Astrocyte (in vitro differentiated cells and primary cell): Measurements from ENCODE around the gene MAML2. TPM values are rescaled to one million over a fixed set of nuclear protein-coding genes. Genes with fewer than 3 reads are reported as not detected.

Experiments used
- DNase-seq: peaks from one replicate; pipeline ENCODE4 v3.0.0-alpha.2; 2010; ENCODE audit warnings: low read depth
- FAIRE-seq: peaks from 2 replicates; lab custom pipeline; 2011; peaks lifted over from hg19 to GRCh38; lab: Jason Lieb, UNC
- H2AFZ ChIP-seq: 2 replicates; pipeline ENCODE4 v1.6.0; 2012; ENCODE audit warnings: low read depth, low read length, inconsistent platforms
- H3K27ac ChIP-seq: 2 replicates; pipeline ENCODE4 v1.5.1; 2011; ENCODE audit warnings: low read depth, low read length, inconsistent platforms
- H3K27me3 ChIP-seq: 2 replicates; pipeline ENCODE4 v1.6.0; 2011; ENCODE audit warnings: low read length, inconsistent platforms; ENCODE audit not compliant: insufficient read depth
- H3K36me3 ChIP-seq: 2 replicates; pipeline ENCODE4 v1.5.1; 2011; ENCODE audit warnings: low read length, inconsistent platforms; ENCODE audit not compliant: insufficient read depth
- H3K4me1 ChIP-seq: 2 replicates; pipeline ENCODE4 v1.5.1; 2011; ENCODE audit warnings: low read length, inconsistent platforms; ENCODE audit not compliant: insufficient read depth
- H3K4me2 ChIP-seq: 2 replicates; pipeline ENCODE4 v1.6.0; 2012; ENCODE audit warnings: low read length, inconsistent platforms
- H3K4me3 ChIP-seq: 2 replicates; pipeline ENCODE4 v1.5.1; 2011; ENCODE audit warnings: low read depth, mild to moderate bottlenecking, low read length, inconsistent platforms; ENCODE audit not compliant: insufficient read depth
- H3K79me2 ChIP-seq: 2 replicates; pipeline ENCODE4 v1.6.0; 2012; ENCODE audit warnings: mild to moderate bottlenecking, low read length, inconsistent platforms; ENCODE audit not compliant: insufficient read depth
- H3K9ac ChIP-seq: 2 replicates; pipeline ENCODE4 v1.6.0; 2012; ENCODE audit warnings: mild to moderate bottlenecking, low read length, inconsistent platforms
- H3K9me3 ChIP-seq: 2 replicates; pipeline ENCODE4 v1.5.1; 2012; ENCODE audit warnings: low read depth, mild to moderate bottlenecking, low read length, inconsistent platforms; ENCODE audit not compliant: insufficient read depth
- H4K20me1 ChIP-seq: 2 replicates; pipeline ENCODE4 v1.6.0; 2012; ENCODE audit warnings: low read length, inconsistent platforms; ENCODE audit not compliant: insufficient read depth
- H3K27ac Mint-ChIP-seq: one replicate; pipeline ENCODE4 v1.8.0; 2021; ENCODE audit warnings: mild to moderate bottlenecking, mixed read lengths; ENCODE audit not compliant: unreplicated experiment
- H3K27me3 Mint-ChIP-seq: one replicate; pipeline ENCODE4 v1.8.0; 2021; ENCODE audit warnings: low read depth, mixed read lengths; ENCODE audit not compliant: unreplicated experiment
- H3K36me3 Mint-ChIP-seq: one replicate; pipeline ENCODE4 v1.8.0; 2021; ENCODE audit warnings: low read depth, mixed read lengths; ENCODE audit not compliant: unreplicated experiment
- H3K4me1 Mint-ChIP-seq: one replicate; pipeline ENCODE4 v1.8.0; 2021; ENCODE audit warnings: low read depth, mixed read lengths; ENCODE audit not compliant: unreplicated experiment
- H3K4me3 Mint-ChIP-seq: one replicate; pipeline ENCODE4 v1.8.0; 2021; ENCODE audit warnings: mild to moderate bottlenecking, moderate library complexity, mixed read lengths; ENCODE audit not compliant: unreplicated experiment
- H3K9me3 Mint-ChIP-seq: one replicate; pipeline ENCODE4 v1.8.0; 2021; ENCODE audit warnings: mild to moderate bottlenecking, mixed read lengths; ENCODE audit not compliant: unreplicated experiment
- EZH2 ChIP-seq: IDR thresholded peaks from 2 replicates; pipeline ENCODE4 v1.6.1; 2012; ENCODE audit warnings: mild to moderate bottlenecking, low read length, inconsistent platforms; ENCODE audit not compliant: insufficient read depth
- total RNA-seq: library from RNA; stranded (reverse); gene quantifications from 2 replicates; pipeline ENCODE4 v1.2.1, GENCODE V29; 2021
- TF ChIP-seq, protein P1 (sequence below): IDR thresholded peaks from 2 replicates; pipeline ENCODE4 v1.5.1; 2011; ENCODE audit warnings: low read depth, mild to moderate bottlenecking, inconsistent platforms, low read length, moderate library complexity; ENCODE audit not compliant: insufficient read depth

Gene MAML2
- total RNA-seq, 1 donor from 2014 or later = 27.4 TPM

DNA sequence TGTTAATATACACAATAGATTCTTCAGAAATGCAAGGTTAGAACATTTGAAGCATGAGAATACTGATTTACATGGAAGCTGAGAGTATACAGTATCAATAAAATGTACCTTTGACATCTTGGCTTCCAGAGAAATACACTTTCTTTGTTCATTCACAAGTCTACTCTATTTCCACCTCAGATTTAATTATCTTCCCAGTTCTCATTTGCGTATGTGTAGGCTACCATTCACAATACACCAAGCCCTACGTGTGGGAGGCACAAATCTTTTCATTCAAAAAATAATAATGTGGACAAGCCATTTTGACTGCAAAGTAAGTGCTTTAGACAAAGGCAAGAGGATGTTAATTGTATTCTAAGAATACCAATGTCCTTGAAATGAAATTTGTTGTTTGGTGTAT lies 286.4 kb downstream of the MAML2 start:
- H2AFZ ChIP-seq = no peak overlapping the region
- Mint-ChIP-seq H3K4me3 (no peak overlapping the region), H3K36me3 (peaks cover 9% of the 10 kb centered on the region), H3K9me3 (no peaks in the 10 kb centered on the region), H3K27ac (peak overlapping the region; percentile 1), H3K4me1 (peaks cover 58% of the 10 kb centered on the region), H3K27me3 (no peaks in the 10 kb centered on the region)
- DNase-seq (no peak), FAIRE-seq (no peak)
- no peaks in the 10 kb centered on the region for H3K27me3 ChIP-seq
- peak overlapping the region; percentile 61 for H3K4me2 ChIP-seq
- no peaks in the 10 kb centered on the region for H3K36me3 ChIP-seq
- H3K9ac ChIP-seq = no peak overlapping the region
- no peaks in the 10 kb centered on the region for H4K20me1 ChIP-seq
- H3K4me3 ChIP-seq = no peak overlapping the region
- H3K9me3 ChIP-seq = no peaks in the 10 kb centered on the region
- peaks cover 35% of the 10 kb centered on the region for H3K4me1 ChIP-seq
- no peak for TF ChIP-seq EZH2
- TF ChIP-seq, protein P1, sequence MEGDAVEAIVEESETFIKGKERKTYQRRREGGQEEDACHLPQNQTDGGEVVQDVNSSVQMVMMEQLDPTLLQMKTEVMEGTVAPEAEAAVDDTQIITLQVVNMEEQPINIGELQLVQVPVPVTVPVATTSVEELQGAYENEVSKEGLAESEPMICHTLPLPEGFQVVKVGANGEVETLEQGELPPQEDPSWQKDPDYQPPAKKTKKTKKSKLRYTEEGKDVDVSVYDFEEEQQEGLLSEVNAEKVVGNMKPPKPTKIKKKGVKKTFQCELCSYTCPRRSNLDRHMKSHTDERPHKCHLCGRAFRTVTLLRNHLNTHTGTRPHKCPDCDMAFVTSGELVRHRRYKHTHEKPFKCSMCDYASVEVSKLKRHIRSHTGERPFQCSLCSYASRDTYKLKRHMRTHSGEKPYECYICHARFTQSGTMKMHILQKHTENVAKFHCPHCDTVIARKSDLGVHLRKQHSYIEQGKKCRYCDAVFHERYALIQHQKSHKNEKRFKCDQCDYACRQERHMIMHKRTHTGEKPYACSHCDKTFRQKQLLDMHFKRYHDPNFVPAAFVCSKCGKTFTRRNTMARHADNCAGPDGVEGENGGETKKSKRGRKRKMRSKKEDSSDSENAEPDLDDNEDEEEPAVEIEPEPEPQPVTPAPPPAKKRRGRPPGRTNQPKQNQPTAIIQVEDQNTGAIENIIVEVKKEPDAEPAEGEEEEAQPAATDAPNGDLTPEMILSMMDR = no peak
- peaks cover 12% of the 10 kb centered on the region for H3K79me2 ChIP-seq
- peak overlapping the region; percentile 73 for H3K27ac ChIP-seq

DNA sequence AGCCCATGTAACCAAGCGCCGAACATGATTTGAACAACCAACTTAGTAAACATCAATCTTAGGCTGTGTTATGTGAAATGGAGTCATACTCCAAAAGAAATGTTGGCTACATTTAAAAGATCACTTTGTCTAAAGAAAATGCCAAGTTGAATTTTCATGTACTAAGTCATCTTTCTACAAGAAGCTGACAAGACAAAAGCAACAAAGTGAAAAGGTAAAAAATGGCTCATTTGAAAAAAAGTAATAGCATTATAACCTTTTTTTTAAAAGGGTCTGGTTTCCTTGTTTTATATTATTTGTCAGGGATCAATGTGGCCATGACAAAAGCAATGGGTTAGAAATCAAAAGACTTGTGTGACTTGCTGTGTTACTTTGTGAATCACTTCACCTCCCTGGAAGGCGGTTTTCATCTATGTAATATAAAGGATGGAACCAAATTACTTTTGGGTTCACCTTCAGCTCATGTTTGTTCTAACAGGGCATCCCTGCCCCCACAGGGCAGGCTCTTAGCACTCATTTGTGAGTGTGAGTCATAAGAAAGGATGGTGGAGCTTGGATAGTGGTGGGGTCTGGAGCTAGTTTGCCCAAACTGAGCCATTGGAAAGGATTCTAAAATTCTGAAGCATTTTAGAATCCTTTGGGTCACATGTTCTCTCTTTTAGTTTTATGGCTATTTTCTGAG lies 287.1 kb downstream of the MAML2 start:
- H3K4me1 ChIP-seq = peaks cover 35% of the 10 kb centered on the region
- FAIRE-seq (no peak), DNase-seq (peak; percentile 94)
- Mint-ChIP-seq H3K27ac (peak overlapping the region; percentile 97), H3K27me3 (no peaks in the 10 kb centered on the region), H3K4me3 (peak overlapping the region; percentile 30), H3K36me3 (peaks cover 10% of the 10 kb centered on the region), H3K9me3 (no peaks in the 10 kb centered on the region), H3K4me1 (peaks cover 57% of the 10 kb centered on the region)
- no peak overlapping the region for H3K4me3 ChIP-seq
- H2AFZ ChIP-seq = no peak overlapping the region
- H3K36me3 ChIP-seq = no peaks in the 10 kb centered on the region
- peak overlapping the region; percentile 61 for H3K4me2 ChIP-seq
- TF ChIP-seq EZH2 = no peak
- peaks cover 8% of the 10 kb centered on the region for H3K79me2 ChIP-seq
- H4K20me1 ChIP-seq = no peaks in the 10 kb centered on the region
- no peaks in the 10 kb centered on the region for H3K27me3 ChIP-seq
- H3K9me3 ChIP-seq = no peaks in the 10 kb centered on the region
- H3K27ac ChIP-seq = peak overlapping the region; percentile 73
- peak overlapping the region; percentile 49 for H3K9ac ChIP-seq

DNA sequence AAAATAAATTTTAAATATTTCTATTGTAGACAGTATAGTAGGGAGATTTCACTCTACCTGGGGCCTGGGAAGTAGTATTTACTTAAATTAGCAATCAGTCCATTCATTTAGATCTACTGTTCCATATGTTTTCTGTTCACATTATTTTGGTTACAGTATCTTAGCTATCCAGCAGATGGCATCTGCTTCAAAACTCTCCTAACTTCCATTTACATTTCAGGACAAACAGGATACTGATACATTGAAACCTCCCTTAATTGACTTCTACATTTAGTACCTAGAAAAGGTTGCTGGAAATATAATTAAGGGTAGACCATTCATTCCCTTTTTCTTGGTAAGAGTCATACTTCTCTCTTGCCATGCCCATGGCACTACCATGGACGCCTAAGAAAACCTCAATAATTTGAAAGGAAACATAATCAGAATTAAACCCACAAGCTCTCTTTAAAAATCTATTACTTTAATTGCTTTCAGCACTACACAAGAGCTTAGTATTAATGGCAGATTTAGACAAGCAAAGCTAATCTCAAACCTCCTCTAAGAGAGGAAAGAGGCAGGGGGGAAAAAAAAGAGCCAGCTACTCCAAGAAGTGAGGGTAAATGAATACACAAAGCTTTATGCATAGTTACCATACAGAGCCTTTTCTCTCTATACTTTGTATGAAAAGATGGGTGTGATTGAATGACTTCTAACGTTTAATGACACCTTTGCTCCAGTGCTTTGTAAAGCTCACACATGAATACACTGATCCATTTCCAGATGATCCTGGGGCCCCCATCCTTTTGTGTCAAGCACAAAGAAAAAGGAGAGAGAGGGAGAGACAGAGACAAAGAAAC lies 287.9 kb downstream of the MAML2 start:
- H3K4me3 ChIP-seq = no peak overlapping the region
- H3K4me1 ChIP-seq = peaks cover 43% of the 10 kb centered on the region
- peak overlapping the region; percentile 49 for H3K9ac ChIP-seq
- H3K4me3 Mint-ChIP-seq = peak overlapping the region; percentile 30
- H3K9me3 ChIP-seq = no peaks in the 10 kb centered on the region
- H3K4me2 ChIP-seq = peak overlapping the region; percentile 61
- H3K27ac ChIP-seq = peak overlapping the region; percentile 73
- H3K27ac Mint-ChIP-seq = peak overlapping the region; percentile 97
- H3K79me2 ChIP-seq = peaks cover 8% of the 10 kb centered on the region
- H3K36me3 ChIP-seq = no peaks in the 10 kb centered on the region
- H3K9me3 Mint-ChIP-seq = no peaks in the 10 kb centered on the region
- TF ChIP-seq, protein P1 = peak; percentile 36
- TF ChIP-seq EZH2 = no peak
- H3K27me3 ChIP-seq = no peaks in the 10 kb centered on the region
- DNase-seq = peak; percentile 41
- peaks cover 61% of the 10 kb centered on the region for H3K4me1 Mint-ChIP-seq
- H3K36me3 Mint-ChIP-seq = peaks cover 9% of the 10 kb centered on the region
- no peak for FAIRE-seq
- no peak overlapping the region for H2AFZ ChIP-seq
- H4K20me1 ChIP-seq = no peaks in the 10 kb centered on the region
- no peaks in the 10 kb centered on the region for H3K27me3 Mint-ChIP-seq
